Stimulated activated CD4-positive, alpha-beta T cell treated with anti-CD3 and anti-CD28 coated beads, Interleukin-1b, Interleukin-23, amount 100 ng/mL, for 1 hour (primary cell): ENCODE results near the gene GRM7.
"Not testable (repeated sequence)": the region's sequence is repeated elsewhere in the genome, so short reads cannot be mapped to it uniquely, and the experiment has no call there.

Experiments used
- DNase-seq, 2 donors: peaks; one replicate each; pipeline ENCODE4 v3.0.0-alpha.2; 2020; ENCODE audit warnings: low read depth in 2 of 2

GRM7 gene

DNA sequence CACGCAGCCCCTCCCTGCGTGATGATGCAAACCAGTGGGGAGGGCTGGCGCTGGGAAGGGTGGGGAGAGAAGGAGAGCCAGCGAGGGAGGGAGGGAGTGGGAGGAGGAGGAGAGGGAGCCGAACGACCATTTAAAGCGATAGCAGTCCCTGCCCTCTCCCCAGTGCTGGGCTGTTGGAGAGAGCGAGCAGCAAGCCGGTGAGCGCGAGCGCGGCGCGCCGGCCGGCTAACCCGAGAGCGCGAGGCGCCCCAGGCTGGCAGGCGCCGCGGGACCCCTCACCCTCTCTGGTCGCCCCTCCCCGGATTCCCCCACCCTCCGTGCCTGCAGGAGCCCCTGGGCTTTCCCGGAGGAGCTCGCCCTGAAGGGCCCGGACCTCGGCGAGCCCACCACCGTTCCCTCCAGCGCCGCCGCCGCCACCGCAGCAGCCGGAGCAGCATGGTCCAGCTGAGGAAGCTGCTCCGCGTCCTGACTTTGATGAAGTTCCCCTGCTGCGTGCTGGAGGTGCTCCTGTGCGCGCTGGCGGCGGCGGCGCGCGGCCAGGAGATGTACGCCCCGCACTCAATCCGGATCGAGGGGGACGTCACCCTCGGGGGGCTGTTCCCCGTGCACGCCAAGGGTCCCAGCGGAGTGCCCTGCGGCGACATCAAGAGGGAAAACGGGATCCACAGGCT, at the start of gene GRM7:
Gene GRM7, plus strand, starts transcription at position 162 of the 671 bp plus-strand sequence.
- DNase-seq, result no peak

- no peak for DNase-seq
Observed at GRCh38 chr3:6821411-6821810, 39.5 kb upstream of the GRM7 start.

DNA sequence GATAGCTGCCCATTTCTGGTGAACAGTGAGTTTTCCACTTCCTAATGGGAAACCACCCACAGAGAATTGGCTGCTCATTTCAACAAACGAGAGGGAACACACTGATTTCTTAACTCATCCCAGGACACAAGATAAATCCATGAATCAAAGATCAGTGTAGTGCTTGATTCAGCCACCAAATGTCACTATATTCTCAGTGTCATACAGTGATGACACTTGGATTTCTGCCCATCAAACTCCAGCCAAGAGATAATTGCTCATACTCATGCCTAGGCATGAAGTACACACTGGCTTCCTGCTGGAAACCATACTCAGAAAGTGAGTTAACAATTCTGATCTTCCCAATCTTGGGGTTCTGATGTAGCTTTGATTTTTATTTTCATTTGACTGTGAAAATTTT, 35.4 kb upstream of the GRM7 start:
- no peak for DNase-seq

GRCh38 chr3:6827453-6827852, 33.5 kb upstream of the GRM7 start:
- no peak for DNase-seq

- no peak for DNase-seq
Observed at GRCh38 chr3:6844723-6845122, 16.2 kb upstream of the GRM7 start.

DNA sequence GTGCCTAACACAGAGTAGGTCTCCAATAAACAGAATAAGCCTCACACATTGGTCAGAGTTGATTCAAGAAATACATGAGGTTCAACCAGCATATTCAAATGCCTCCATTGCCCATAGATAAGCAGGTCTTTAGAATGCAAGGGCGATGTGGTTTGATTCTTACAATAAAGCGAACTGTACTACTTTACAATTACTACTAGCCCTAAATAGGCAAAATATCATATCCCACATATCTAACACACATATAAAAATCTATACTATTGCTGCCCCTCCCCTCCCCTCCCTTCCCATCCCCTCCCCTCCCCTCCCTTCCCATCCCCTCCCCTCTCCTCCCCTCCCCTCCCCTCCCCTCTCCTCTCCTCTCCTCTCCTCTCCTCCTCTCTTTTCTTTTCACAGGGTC, 6.7 kb upstream of the GRM7 start:
- no peak for DNase-seq

DNA sequence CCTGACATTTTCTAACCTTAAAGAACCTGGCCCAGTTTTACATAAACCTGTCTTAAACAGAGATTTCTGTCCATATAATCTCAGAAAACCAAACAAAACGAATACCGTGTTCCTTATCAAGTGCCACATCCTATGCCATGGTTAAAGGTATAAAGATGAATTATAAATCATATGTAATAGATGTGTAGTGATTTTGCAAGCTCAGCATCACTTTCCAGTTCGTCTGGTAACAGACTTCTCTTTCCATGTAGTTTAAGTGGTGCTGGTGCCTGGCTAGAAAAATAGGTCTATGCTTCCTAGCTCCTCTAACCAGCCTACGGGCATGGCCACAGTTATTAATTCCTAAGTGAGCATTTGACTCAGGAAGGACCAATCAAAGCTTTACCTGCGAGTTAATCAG, 3.4 kb upstream of the GRM7 start:
- DNase-seq, result no peak

DNA sequence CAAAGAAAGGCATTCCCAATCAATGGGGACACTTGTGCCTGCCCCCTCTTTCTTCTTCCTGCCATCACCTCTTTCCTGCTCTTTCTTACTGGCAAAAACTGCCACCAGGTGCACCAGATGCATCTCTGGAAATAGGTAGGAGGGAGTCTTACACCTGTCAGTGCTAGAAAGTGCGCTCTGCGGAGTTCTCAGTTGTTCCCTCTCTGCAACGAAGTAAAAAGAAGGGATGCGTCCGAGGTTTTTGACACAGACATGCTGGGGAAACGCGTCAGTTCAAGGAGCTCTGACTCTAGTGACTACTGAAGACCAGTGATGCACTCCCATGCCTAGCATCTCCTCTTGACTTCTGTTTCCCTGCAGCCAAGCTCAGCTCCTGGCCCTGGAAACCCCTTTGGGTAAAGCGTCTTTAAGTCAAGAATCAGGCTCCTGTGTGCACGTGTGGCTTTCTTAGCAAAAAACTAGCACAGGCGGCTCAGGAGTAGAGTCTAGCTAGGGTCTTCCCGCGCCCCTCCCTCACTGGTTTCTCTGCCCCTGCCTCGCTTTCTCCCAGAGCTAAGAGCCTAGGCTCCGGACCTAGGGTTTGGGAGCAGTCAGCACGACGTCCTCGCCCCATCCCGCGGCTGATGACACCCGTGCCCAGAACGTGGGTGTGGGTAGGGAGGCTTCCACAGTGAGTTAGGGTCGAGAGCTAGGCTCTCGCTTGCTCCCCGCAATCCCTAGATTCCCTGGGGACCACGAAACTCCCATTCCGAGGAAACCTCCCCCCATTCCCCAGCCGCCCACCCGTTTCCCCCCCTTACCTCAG, 564 bp upstream of the GRM7 start:
- no peak for DNase-seq

GRCh38 chr3:6861625-6862000, 698 bp downstream of the GRM7 start:
- no peak for DNase-seq

DNA sequence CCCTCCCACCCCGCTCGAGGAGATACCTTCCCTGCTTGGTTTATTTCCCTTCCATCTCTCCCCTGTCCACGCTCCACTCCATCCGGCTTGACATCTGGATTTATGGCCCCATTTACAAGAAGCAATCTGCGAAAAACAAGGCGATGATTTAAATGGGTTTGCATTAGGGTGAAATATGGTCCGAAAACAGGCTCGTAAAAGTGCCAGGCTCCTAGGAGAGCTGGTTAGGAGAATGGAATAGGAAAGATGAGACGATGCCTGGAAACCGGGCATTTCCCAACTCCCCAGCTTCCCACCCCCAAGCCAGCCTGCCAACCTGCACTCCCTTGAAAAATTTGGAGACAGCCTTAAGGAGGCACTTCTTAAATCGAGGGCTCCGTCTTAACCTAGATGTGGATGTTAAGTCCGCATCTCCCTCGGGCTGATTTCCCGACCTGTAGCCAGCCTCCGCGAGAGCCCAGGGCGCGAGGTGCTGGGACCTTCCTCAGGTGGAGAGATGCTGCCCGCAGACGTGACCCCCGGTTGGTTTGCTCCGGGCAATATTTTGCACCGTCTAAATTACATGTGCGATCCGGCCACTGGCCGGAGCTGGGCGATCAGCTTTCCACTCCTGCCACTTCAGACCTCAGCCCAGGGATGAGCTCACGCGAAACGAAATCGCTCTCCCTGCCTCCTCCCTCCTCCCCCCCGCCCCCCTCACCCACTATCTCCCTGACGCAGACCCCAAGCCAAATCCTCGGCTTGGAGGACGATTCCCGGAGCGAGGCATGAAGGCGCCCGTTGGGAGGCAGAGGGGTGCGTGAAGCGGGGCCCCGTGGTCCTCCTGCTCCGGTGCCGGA, 1.3 kb downstream of the GRM7 start:
- DNase-seq, result no peak

DNA sequence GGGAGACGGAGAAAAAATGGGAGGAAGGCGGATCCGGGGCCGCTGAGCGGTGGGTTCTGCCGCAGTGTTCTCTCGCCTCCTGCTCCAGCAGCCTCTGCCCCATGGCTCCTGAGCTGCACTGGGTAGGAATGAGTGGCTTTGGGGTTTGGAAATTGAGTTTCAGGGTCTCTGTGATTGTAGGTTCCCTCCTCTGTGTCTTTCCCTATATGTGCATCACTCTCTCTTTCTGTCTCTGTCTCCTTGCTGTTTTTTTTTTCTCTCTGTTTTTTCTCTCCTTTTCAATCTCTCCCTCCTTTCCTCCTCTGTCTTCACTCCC, 1.9 kb downstream of the GRM7 start:
- DNase-seq, result no peak

DNA sequence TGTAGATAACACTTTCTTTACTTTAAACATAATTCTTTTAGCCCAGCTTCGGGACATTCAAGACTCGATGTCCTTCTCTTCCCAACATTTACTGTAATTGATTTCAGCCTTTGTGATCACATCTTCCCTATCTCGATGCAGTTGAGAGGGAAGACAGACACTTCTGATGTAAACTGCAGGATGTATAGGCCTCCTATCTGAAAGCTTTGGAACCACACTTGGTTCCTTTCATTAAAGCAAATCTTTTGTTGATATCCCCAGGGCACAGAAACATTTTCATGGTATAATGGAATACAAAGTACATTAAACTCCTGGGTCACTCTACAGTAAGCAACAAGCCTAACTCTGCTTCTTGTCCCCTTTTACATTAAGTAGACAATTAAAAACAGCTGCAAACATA, 6.4 kb downstream of the GRM7 start:
- no peak for DNase-seq

- no peak for DNase-seq
Observed at GRCh38 chr3:6878731-6879130, 17.8 kb downstream of the GRM7 start.

DNA sequence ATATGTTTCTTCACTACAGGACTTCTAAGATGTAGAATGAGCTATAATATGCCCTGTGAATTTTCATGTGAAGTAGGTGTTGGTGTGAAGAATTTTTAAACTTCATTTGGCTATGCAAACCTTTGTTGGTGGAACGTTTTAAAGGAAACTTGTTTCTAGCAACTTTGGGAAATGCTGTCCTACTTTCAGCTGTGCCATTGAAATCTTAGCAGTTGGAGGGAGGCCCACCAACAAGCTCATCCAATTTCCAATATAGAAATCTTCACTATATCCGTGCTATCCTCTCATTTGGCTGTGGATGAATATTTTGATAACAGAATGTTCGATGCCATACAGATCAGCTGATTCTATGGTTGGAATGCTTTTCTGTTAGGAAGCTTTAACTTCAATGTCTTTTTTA, 51.3 kb downstream of the GRM7 start:
- no peak for DNase-seq

DNA sequence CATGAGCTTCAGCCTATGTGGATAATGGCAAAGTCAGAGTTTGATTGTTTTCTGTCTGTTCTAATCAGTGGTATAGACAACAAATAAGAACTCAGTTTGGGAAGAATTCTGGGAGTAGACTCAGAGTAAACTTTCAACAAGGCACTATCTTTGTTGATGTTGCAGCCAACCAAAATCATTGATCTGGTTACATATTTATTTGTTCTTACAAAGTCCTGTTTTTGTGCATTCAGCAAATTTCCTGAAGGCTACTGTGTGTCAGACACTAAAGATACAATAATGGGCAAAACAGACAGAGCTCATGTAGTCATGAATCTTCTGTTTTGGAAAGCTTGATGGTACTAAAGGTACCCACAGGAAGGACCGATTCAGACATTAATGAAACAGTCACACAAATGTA, 55.0 kb downstream of the GRM7 start:
- DNase-seq, result no peak

DNA sequence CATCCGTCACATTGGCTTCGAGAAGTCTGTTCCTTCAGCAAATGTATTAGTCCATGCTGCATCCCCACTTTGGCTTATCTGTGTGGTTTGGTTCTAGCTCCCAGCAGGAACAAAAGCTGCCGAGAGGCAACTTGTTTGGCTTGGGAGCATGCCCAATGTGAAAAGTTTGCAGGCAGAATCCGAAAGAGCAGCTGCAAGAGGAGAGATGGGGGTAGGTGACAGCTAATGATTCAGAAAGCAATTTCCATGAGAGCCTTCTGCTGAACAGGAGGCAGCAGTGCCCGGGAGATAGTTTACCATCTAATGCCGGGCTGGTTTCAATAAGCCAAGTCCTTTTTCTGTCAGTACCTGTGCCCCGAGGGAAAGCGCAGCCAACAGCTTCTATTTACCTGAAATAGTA, 60.2 kb downstream of the GRM7 start:
- DNase-seq, result no peak

- no peak for DNase-seq
Observed at GRCh38 chr3:6921876-6922275, 61.0 kb downstream of the GRM7 start.

DNA sequence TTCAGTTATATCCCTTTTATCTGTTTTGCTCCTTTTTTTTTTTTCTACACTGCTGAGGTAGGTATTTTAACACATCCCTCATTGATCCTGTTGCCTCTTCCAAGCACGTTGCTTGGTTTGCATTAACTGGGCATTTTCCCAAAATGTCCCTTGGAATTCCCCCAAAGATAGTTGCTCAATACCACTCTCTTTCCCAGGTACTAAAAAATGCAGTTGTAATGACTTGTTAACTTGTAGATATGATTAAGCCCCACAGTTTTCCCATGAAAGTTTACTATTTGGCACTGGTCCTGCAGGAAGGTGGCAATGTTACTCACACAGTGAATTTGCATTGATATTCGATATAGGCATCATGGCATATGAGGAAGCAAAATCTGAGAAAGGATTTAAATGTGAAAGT, 67.1 kb downstream of the GRM7 start:
- DNase-seq, result no peak

DNA sequence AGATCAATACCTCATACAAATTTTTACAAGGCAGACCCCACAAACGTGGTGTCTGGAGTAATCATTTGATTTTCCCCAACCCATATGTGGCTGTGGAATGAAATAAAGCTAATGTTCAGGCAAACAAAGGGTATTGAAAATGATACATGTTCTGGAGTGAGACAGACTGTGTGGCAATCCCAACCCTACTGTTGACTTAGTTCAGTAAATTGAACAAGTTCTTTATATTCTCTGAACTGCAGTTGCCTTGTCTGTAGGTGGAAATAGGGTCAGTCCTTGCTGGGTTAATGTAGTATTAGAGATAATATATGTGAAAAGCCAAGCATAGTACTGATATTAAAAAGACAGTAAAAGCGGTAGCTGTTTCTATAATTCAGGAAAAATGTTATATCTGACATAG, 69.0 kb downstream of the GRM7 start:
- DNase-seq, result no peak

DNA sequence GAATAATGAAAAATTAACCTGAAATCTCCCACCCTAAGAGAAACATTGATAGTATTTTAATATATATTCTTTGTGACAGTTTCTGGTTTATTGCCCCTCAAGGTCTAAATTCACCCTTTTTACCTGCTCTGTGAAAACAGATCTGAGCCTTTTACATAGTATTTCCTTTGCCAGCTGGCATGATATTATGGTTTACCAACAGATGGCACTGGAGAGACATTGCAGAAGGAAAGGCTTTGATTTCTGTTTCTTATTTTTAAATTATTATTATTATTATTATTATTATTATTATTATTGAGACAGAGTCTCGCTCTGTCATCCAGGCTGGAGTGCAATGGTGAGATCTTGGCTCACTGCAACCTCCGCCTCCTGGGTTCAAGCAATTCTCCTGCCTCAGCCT, 74.5 kb downstream of the GRM7 start:
- not testable (repeated sequence) for DNase-seq

GRCh38 chr3:6935970-6936369, 75.1 kb downstream of the GRM7 start:
- DNase-seq, result no peak

- no peak for DNase-seq
Observed at GRCh38 chr3:6962801-6963200, 101.9 kb downstream of the GRM7 start.

DNA sequence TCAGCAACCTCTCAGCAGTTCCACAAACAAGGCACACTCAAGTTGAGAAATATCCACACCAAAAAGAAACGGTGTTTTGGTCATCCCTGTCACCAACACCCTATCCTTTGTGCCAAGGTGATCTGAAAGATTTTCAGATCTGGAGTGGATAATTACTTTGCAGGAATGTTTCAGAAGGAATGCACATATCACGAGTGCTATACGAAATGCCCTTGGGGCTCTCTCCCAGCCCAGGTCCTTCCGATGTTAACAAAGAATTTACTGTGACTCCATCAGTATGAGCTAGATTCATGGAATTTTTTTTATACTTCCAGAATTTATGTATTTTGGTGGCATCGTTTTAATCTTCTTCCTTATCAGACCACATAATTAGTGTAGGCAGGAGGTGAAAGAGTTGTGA, 105.0 kb downstream of the GRM7 start:
- no peak for DNase-seq
